ENCODE measurements around the gene MYL12A.

GRCh38 chr18:3226048-3226447, 21.6 kb upstream of the MYL12A start:
- TF ChIP-seq CTCF (IDR thresholded peaks at IDR 0.05): no peak
- TF ChIP-seq POLR2A (IDR thresholded peaks at IDR 0.05): no peak
- TF ChIP-seq POLR2AphosphoS5 (IDR thresholded peaks at IDR 0.05): no peak
- TF ChIP-seq EP300 (IDR thresholded peaks at IDR 0.05): no peak
